Measurements from ENCODE around the gene PKD2.

PKD2 gene

DNA sequence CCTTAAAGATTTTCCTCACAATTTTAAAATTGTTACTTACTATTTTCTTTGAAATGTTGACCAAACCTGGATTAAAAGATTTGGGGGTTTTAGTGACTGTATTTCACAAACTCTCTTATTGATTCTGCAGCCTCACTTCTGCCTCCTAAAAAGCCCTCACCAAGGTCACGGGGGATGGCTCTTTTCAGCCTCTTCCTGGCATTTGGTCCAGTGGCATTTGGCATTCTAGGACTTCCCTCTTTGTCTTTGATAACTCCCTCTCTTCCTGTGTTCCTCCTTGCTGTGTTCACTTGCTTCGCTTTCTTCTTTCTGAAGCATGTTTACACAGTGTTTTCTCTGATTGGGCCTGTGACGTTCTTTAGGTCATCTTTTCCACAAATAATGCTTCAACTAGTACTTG, 21.5 kb downstream of the PKD2 start:
- no peak for DNase-seq

DNA sequence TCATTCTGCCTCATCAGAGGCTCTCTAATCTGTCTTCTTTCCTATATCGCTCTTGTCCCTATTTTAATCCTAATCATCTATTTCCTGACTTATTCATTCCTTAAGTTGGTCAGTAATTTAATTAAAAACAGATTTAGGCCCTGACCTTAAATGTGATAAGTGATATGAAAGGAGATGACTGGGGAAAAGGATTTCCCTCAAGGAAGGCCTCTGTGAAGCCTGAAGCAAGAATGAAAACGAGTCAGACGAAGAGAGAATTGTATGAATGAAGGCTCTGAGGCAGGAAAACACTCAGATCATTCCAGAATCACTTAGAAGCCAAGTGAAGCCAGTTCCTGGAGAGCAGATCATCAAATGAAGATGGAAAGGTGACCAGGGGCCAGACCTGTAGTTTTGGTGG, 22.1 kb downstream of the PKD2 start:
- no peak for DNase-seq

GRCh38 chr4:88030565-88031310, 23.3 kb downstream of the PKD2 start:
- DNase-seq, result no peak

DNA sequence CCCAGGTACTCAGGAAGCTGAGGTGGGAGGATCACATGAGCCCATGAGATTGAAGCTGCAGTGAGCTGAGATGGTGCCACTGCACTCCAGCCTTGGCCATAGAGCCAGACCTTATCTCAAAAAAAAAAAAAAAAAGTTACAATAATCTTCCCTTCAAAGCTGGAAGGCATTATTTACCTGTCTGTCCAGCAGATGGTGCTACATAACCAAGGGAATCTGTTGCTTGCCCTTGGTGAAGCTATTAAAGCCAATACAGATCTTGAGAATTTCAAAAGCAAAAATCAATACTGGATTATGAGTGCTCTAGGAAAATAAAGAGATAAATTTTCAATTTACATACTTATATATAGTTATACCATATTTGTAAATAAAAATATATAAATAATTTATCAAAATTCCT, 25.9 kb downstream of the PKD2 start:
- no peak for DNase-seq

GRCh38 chr4:88035292-88035691, 27.9 kb downstream of the PKD2 start:
- no peak for DNase-seq

- DNase-seq, result no peak
Observed at GRCh38 chr4:88037447-88037846, 30.0 kb downstream of the PKD2 start.

DNA sequence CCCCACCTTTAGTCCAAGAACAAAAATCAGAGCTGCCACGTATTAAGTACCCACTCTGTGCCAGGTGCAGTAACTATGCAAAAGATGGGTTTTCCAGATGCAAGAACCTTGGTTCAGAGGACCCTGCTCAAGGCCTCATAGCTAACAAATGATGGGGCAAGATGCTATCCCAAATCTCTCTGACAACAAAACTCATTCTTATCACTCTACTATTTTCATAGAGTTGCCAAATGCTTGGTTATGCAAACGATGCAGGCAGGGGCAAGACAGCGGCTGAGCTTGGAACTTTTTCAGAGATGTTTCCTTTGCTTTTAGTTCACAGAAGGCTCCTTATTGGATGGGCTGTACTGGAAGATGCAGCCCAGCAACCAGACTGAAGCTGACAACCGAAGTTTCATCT, 30.5 kb downstream of the PKD2 start:
- no peak for DNase-seq

- DNase-seq, result no peak
Observed at GRCh38 chr4:88040707-88041106, 33.3 kb downstream of the PKD2 start.

- no peak for DNase-seq
Observed at GRCh38 chr4:88041626-88042025, 34.2 kb downstream of the PKD2 start.

DNA sequence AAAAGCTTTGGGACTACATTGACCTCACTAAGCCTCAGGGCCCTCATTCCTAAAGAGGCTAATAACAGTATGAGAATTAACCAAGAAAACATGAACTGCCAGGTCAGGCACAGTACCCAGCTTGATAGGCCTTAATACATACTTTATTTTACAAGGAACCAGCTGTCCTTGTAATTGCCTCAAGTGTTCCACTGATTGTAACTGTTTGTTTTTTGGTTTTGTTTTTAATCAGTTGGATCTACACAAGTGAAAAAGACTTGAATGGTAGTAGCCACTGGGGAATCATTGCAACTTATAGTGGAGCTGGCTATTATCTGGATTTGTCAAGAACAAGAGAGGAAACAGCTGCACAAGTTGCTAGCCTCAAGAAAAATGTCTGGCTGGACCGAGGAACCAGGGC, 35.6 kb downstream of the PKD2 start:
- no peak for DNase-seq

DNA sequence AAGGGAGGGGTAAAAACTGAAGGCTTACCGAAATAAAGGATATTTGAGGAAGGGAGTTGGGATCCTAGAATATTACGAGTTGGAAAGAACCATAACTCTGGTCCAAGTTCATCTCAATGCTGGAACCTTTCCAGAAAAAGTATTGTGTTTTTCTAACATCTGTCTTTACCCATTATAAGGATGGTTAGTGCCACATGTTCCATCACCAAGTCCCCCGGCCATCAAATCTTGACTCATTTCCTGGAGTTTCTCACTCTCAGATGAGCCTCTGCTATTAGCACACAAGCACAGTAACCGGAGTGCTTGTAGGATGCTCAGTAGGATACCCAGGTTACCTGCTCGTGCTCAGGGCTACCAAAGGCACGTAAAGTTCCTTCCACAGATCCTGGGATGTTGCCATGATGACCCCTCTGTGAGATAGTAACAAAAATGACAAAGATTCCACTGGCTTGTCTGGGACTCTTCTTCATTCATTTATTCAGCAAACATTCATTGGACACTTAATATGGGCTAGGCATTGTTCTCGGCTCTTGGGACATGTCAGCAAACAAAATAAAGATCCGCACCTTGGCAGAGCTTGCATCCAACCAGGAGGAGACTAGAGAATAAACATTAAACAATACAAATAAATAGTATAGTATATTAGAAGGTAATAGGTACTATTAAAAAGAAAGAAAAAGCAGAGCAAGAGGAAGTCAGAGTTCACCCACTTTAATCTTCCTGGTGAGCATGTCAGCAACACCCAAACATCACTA, 36.3 kb downstream of the PKD2 start:
- DNase-seq, result no peak

DNA sequence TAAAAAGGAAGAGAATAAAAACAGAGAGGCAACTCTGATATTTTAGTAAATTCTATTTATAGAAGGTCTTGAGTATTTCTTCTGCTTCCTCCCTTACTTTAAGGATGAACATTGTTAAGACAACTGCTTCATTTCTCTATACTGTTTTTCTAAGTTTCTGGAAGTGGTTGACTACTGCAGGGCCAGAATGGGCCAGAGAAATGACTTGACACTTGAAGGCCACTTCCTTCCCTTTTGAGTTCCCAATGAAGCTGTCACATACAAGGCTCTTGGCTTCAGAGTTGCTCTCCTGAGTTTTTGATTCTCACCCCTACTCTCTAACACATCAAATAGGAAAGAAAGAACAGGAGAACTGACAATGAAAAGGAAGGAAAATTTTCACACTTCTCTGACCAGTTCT, 37.6 kb downstream of the PKD2 start:
- no peak for DNase-seq

DNA sequence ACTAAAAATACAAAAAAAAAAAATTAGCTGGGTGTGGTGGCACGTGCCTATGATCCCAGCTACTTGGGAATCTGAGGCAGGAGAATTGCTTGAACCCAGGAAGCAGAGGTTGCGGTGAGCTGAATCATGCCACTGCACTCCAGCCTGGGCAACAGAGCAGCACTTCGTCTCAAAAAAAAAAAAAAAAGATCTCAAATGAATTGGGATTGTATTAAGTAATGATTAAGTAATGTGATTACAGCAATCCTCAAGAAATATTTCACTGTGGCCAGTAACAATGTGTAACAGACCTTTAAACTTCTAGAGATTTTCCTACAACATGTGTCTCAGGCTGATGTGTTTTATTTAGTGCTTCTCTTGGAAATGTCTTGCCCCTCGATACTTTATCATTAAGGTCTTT, 46.8 kb downstream of the PKD2 start:
- DNase-seq, result no peak

DNA sequence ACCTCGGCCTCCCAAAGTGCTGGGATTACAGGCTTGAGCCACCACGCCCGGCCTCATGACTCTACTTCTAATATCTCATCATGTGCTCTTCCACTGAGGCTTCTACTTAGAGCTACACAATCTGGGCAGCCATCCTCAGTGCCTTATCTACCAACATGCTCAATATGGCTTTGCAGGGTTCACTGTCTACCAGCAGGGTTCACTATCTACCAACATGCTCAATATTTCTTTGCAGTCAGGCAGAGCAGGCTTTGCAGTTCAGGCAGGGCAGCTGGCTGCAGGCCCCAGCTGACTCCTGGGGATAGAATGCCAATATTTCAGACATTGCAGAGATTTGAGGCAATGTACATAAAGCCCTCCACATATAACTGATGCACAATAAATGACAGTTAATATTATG, 47.5 kb downstream of the PKD2 start:
- no peak for DNase-seq

GRCh38 chr4:88058295-88058694, 50.9 kb downstream of the PKD2 start:
- DNase-seq, result no peak

- no peak for DNase-seq
Observed at GRCh38 chr4:88059766-88060165, 52.3 kb downstream of the PKD2 start.

GRCh38 chr4:88060431-88060830, 53.0 kb downstream of the PKD2 start:
- no peak for DNase-seq

DNA sequence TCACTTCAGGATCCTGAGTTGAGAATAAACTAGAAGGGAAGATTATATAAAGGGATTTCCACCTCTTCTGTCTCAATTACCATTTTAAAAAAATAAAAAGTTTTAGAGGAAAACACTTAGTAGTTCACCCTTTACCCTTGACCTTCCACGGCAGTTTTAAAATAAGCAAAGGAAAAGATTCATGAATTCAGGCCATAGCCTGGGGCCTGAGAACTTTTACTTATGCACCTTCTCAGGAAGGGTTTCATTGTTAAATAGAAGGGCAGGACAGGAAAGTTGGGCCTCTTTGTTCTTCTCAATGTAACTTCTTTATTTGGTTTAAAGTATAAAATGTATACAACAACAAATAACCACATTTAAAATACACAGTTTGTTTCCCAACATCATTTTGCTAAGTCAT, 54.9 kb downstream of the PKD2 start:
- no peak for DNase-seq

GRCh38 chr4:88062843-88063242, 55.4 kb downstream of the PKD2 start:
- DNase-seq, result no peak

- DNase-seq, result no peak
Observed at GRCh38 chr4:88063634-88064296, 56.3 kb downstream of the PKD2 start.

DNA sequence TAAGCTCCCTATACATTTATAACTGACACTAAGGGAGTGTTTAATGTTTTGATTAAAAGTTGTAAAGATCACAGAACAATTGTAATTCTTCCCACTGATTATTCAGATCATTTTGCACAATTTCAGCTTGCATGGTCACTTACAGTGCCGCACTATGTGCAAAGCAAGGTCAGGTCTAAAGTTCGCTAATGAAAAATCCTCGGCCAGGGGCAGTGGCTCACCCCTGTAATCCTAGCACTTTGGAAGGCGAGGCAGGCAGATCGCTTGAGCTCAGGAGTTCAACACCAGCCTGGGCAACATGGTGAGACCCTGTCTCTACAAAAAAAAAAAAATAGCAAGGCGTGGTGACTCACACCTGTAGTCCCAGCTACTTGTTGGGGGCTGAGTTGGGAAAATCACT, 57.0 kb downstream of the PKD2 start:
- no peak for DNase-seq

DNA sequence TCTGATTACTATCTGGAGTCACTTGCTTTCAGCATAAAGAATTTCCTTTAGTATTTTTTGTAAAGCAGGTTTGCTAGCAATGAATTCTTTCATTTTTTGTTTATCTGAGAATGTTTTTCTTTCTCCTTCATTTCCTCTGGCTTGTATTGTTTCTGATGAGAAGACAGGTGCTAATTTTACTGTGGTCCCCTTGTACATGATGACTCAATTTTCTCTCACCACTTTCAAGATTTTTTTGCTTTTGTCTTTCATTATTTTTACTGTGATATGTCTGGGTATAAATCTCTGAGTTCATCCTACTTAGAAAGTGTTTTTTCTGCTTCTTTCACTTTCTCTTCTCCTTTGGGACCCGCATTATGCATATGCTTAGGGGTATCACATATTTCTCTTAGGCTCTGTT, 62.6 kb downstream of the PKD2 start:
- DNase-seq, result no peak

DNA sequence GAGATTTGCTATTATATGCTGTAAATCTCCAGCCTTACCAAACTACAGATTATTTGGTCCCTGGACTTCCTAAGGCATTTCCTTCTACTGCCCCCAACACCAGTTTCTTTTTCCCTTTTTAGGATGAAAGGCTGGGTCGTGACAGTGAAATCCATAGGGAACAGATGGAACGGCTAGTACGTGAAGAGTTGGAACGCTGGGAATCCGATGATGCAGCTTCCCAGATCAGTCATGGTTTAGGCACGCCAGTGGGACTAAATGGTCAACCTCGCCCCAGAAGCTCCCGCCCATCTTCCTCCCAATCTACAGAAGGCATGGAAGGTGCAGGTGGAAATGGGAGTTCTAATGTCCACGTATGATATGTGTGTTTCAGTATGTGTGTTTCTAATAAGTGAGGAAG, 67.9 kb downstream of the PKD2 start:
- no peak for DNase-seq

DNA sequence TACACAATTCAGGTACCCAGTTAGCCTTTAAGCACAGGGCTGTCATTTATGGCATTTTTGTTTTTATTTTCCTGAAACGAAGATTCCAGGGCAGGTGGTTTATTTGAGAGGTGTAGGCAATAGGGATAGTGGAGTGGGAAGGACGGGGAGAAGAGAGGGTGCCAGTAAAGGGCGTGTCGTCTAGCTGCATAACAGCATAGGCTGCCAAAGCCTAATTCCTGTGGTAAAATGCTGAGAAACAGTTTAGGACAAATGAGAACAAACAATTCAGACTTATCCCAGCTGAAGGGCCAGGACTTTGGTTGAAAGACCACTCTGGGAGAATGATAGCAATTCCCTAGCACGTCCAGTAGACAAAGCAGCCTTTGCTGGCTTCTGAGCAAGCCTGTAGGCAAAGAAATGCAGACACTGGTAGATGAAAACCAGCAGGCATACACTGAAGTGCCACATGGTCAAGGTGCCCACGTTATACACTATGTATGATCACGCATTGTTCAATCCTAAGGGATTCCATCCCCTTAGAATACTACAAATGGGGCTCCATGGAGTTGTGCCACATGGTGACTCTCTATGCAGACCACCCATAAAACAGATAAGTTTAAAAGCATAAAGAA, 70.6 kb downstream of the PKD2 start:
- DNase-seq, result no peak

Data from NCI-H446 treated with DMSO at 0.1 percent for 48 hours (cell line).